Smooth muscle cell (in vitro differentiated cells): ENCODE measurements around the gene ABCE1. TPM values are rescaled to one million over a fixed set of nuclear protein-coding genes. Genes with fewer than 3 reads are reported as not detected.

Experiments
- DNase-seq: peaks from one replicate; lab custom pipeline; 2025; ENCODE audit not compliant: unreplicated experiment; lab: John Stamatoyannopoulos, UW
- H2AFZ ChIP-seq: fragments of 200-600 bp; sonication (generic); 2 replicates; pipeline ENCODE4 v1.6.0; 2016; ENCODE audit warnings: antibody characterized with exemption, low read depth, mild to moderate bottlenecking
- H3F3A ChIP-seq: fragments of 200-600 bp; sonication (generic); 2 replicates; pipeline ENCODE4 v1.6.0; 2017; ENCODE audit warnings: antibody characterized with exemption, low read depth
- H3K27ac ChIP-seq: fragments of 200-600 bp; sonication (generic); 2 replicates; pipeline ENCODE4 v1.5.1; 2016; ENCODE audit warnings: low read depth, mild to moderate bottlenecking
- H3K27me3 ChIP-seq: fragments of 200-600 bp; sonication (generic); 2 replicates; pipeline ENCODE4 v1.6.1; 2016; ENCODE audit warnings: low read depth, mild to moderate bottlenecking
- H3K36me3 ChIP-seq: fragments of 200-600 bp; sonication (generic); 2 replicates; pipeline ENCODE4 v1.5.1; 2016; ENCODE audit warnings: low read depth
- H3K4me1 ChIP-seq: fragments of 200-600 bp; sonication (generic); 2 replicates; pipeline ENCODE4 v1.5.1; 2016; ENCODE audit warnings: low read depth
- H3K4me2 ChIP-seq: fragments of 200-600 bp; sonication (generic); 2 replicates; pipeline ENCODE4 v1.6.0; 2016; ENCODE audit warnings: mild to moderate bottlenecking
- H3K4me3 ChIP-seq: fragments of 200-600 bp; sonication (generic); 2 replicates; pipeline ENCODE4 v1.5.1; 2016; ENCODE audit warnings: mild to moderate bottlenecking
- H3K79me2 ChIP-seq: fragments of 200-600 bp; sonication (generic); 2 replicates; pipeline ENCODE4 v1.6.0; 2016; ENCODE audit warnings: low read depth, mild to moderate bottlenecking
- H3K9ac ChIP-seq: fragments of 200-600 bp; sonication (generic); 2 replicates; pipeline ENCODE4 v1.6.0; 2016; ENCODE audit warnings: low read depth
- H3K9me3 ChIP-seq: fragments of 200-600 bp; sonication (generic); replicated peaks from 2 replicates; pipeline ENCODE4 v1.5.1; 2016; ENCODE audit warnings: low read depth
- H4K20me1 ChIP-seq: fragments of 200-600 bp; sonication (generic); 2 replicates; pipeline ENCODE4 v1.6.0; 2016; ENCODE audit warnings: low read depth
- WGBS: methylation state at CpG from one replicate; pipeline ENCODE4 v1.1.7; 2016; ENCODE audit warnings: low lambda C conversion rate; 5-methylcytosine and 5-hydroxymethylcytosine counted together
- polyA plus RNA-seq: library from polyadenylated mRNA; unstranded; fragments of >200 nt; fragmentation: Nextera tagmentation; extraction: Ambion mirVana; gene quantifications from 2 replicates; pipeline ENCODE4 v1.2.1, GENCODE V29; 2016
- small RNA-seq: library from RNA; depleted of rRNA; stranded (forward); fragments of <200 nt; gene quantifications from one replicate; pipeline ENCODE3, GENCODE V24; 2014
- total RNA-seq: library from RNA; depleted of rRNA; stranded (reverse); fragments of >200 nt; gene quantifications from 2 replicates; pipeline ENCODE4 v1.2.3, GENCODE V29; 2014
- TF ChIP-seq, protein P1 (sequence below): fragments of 200-600 bp; sonication (generic); IDR thresholded peaks from 2 replicates; pipeline ENCODE4 v1.5.1; 2017; ENCODE audit warnings: borderline replicate concordance, mild to moderate bottlenecking, antibody characterized with exemption; ENCODE audit not compliant: insufficient read depth, poor library complexity, severe bottlenecking

ABCE1 gene
- total and polyA plus RNA-seq, 2 experiments from 2014 or later: 29.6 to 91.8 TPM

DNA sequence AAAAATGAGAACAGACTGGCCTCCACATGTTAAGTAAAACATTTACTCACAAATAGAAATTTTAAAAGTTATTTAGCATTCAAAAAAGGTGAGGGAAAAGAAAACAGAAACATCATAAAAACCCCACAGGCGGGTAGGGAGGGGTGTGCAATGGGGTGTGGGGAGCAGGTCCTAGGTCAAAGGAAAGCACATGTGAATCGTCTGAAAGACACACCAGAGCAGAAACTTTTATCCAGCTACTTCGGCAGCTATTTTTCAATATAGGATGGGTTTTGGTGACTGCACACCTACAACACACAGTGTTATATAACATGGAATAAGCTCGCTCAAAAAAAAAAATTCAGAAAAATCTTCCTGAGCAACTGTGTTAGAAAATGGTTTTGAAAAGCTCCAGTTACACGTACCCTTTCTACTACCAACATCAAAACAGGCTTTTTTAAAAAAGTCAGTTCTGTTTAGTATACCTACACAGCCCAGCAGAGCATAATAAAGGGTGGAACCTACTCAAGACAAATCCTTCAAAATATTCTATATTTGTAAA, 80.7 kb downstream of the ABCE1 start:
- no peaks in the 10 kb centered on the region for H3K36me3 ChIP-seq
- 5% methylated on average over 5 of the region's 5 CpGs for WGBS
- peaks cover 45% of the 10 kb centered on the region for H4K20me1 ChIP-seq
- peaks cover 48% of the 10 kb centered on the region for H3K79me2 ChIP-seq
- no peaks in the 10 kb centered on the region for H3K27me3 ChIP-seq
- peak overlapping the region; percentile 85 for H3K4me2 ChIP-seq
- DNase-seq: no peak
- H2AFZ ChIP-seq: peak overlapping the region; percentile 97
- TF ChIP-seq, protein P1, sequence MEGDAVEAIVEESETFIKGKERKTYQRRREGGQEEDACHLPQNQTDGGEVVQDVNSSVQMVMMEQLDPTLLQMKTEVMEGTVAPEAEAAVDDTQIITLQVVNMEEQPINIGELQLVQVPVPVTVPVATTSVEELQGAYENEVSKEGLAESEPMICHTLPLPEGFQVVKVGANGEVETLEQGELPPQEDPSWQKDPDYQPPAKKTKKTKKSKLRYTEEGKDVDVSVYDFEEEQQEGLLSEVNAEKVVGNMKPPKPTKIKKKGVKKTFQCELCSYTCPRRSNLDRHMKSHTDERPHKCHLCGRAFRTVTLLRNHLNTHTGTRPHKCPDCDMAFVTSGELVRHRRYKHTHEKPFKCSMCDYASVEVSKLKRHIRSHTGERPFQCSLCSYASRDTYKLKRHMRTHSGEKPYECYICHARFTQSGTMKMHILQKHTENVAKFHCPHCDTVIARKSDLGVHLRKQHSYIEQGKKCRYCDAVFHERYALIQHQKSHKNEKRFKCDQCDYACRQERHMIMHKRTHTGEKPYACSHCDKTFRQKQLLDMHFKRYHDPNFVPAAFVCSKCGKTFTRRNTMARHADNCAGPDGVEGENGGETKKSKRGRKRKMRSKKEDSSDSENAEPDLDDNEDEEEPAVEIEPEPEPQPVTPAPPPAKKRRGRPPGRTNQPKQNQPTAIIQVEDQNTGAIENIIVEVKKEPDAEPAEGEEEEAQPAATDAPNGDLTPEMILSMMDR: no peak
- peak overlapping the region; percentile 84 for H3K9ac ChIP-seq
- peak overlapping the region; percentile 95 for H3K4me3 ChIP-seq
- no peaks in the 10 kb centered on the region for H3F3A ChIP-seq
- peaks cover 17% of the 10 kb centered on the region for H3K4me1 ChIP-seq
- no peaks in the 10 kb centered on the region for H3K9me3 ChIP-seq
- H3K27ac ChIP-seq: peak overlapping the region; percentile 93

Small RNAs within 50 kb of the gene (small RNA-seq; reads per million reads assigned to genes)
- gene RF00019: not detected

Other genes starting within 250 kb of the ABCE1 start
- 44.9 and 66.2 TPM in 2 replicates for gene ANAPC10, start 115 bp upstream of the ABCE1 start, total RNA-seq
- gene ANAPC10, start 115 bp upstream of the ABCE1 start, polyA plus RNA-seq: 23.3 and 28.0 TPM in 2 replicates
- 16.3 and 17.7 TPM in 2 replicates for gene OTUD4, start 82.3 kb downstream of the ABCE1 start, total RNA-seq
- gene OTUD4, start 82.3 kb downstream of the ABCE1 start, polyA plus RNA-seq: 4.4 and 6.2 TPM in 2 replicates